A673 (cell line): ENCODE results near the gene TPH2. TPM values are rescaled to one million over a fixed set of nuclear protein-coding genes. Genes with fewer than 3 reads are reported as not detected.

Experiments
- BruUV-seq: library from RNA; stranded (reverse); fragments of 400-500 nt; replicated peaks from 2 replicates; lab custom pipeline; 2021; lab: Mats Ljungman, UMichigan
- CTCF ChIA-PET: fragments of 300-600 bp; sonication (Branson Sonifier 250); formaldehyde crosslinking; loops from one replicate; lab custom pipeline; 2022; ENCODE audit warnings: antibody characterized with exemption; lab: Charles Lee
- POLR2A ChIA-PET: fragments of 300-600 bp; sonication (Branson Sonifier 250); formaldehyde crosslinking; loops from one replicate; lab custom pipeline; 2022; ENCODE audit warnings: antibody characterized with exemption; ENCODE audit not compliant: low non-redundant PET; lab: Charles Lee
- DNase-seq: peaks from one replicate; pipeline ENCODE4 v3.0.0-alpha.2; 2015; ENCODE audit warnings: low spot score
- H3K27ac ChIP-seq: fragments of 200-600 bp; sonication (generic); 2 replicates; pipeline ENCODE4 v1.5.1; 2016; ENCODE audit warnings: mixed run types, low read depth, mild to moderate bottlenecking, mixed read lengths, antibody characterized with exemption, low read length; ENCODE audit not compliant: poor library complexity, severe bottlenecking
- H3K27me3 ChIP-seq: fragments of 200-600 bp; sonication (generic); replicated peaks from 2 replicates; pipeline ENCODE4 v1.6.1; 2017; ENCODE audit warnings: mixed run types, low read depth, mild to moderate bottlenecking, mixed read lengths, antibody characterized with exemption, low read length; ENCODE audit not compliant: insufficient read depth, poor library complexity
- H3K36me3 ChIP-seq: fragments of 200-600 bp; sonication (generic); 2 replicates; pipeline ENCODE4 v1.6.1; 2016; ENCODE audit warnings: mixed run types, mild to moderate bottlenecking, mixed read lengths, antibody characterized with exemption, low read length; ENCODE audit not compliant: insufficient read depth, poor library complexity, severe bottlenecking
- H3K4me1 ChIP-seq: fragments of 200-600 bp; sonication (generic); 2 replicates; pipeline ENCODE4 v1.6.1; 2017; ENCODE audit warnings: mixed run types, mild to moderate bottlenecking, mixed read lengths, antibody characterized with exemption, low read length; ENCODE audit not compliant: insufficient read depth, poor library complexity, severe bottlenecking
- H3K4me3 ChIP-seq: fragments of 200-600 bp; sonication (generic); 2 replicates; pipeline ENCODE4 v1.5.1; 2016; ENCODE audit warnings: low read depth, mixed run types, mild to moderate bottlenecking, mixed read lengths, low read length; ENCODE audit not compliant: poor library complexity, severe bottlenecking
- H3K9me3 ChIP-seq: fragments of 200-600 bp; sonication (generic); 2 replicates; pipeline ENCODE4 v1.6.1; 2016; ENCODE audit warnings: mixed run types, low read depth, mild to moderate bottlenecking, mixed read lengths, antibody characterized with exemption, low read length; ENCODE audit not compliant: poor library complexity, severe bottlenecking
- EZH2 ChIP-seq: fragments of 200-600 bp; sonication (generic); IDR thresholded peaks from 2 replicates; pipeline ENCODE4 v1.6.1; 2017; ENCODE audit warnings: borderline replicate concordance, low read depth, mild to moderate bottlenecking, mixed read lengths, antibody characterized with exemption, low read length; ENCODE audit not compliant: poor library complexity, severe bottlenecking
- intact Hi-C: fragments of 100-400 bp; cut with micrococcal nuclease; formaldehyde crosslinking; loops from one replicate; pipeline ENCODE4 v1.10.0; 2022; ENCODE audit not compliant: unreplicated experiment
- total RNA-seq: library from RNA; stranded (reverse); gene quantifications from 2 replicates; pipeline ENCODE4 v1.2.3, GENCODE V29; 2021
- TF ChIP-seq, protein P1 (sequence below): fragments of 300-800, 200-600 bp; sonication (generic); conservative IDR thresholded peaks from 2 replicates; pipeline ENCODE4 v1.5.1; 2017; ENCODE audit warnings: low read depth, mild to moderate bottlenecking, antibody characterized with exemption, low read length, moderate library complexity, mixed read lengths

The TPH2 gene
- total RNA-seq, 1 experiment from 2014 or later: 0.82 TPM

DNA sequence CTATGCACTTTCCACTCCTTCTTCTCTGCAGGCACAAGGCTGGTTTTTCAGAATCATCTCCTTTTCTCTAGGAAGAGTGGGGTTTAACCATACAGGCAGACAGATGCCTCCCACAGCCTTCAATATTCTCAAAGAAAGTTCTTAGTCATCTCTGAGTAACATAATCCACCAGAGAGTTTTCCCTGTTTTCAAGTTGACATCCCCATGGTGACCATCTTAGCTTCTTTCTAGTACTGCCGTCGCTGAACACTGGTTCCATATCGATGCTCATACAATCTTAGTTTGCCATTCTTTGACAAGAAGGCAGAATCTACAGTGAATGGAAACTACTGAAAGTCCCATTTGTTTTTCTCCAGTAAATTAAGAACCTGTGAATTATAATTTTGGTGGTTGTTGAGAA is 28.6 kb downstream of the TPH2 start:
- peak; percentile 43 for DNase-seq
- Histone ChIP-seq H3K9me3 (no peaks in the 10 kb centered on the region), H3K36me3 (no peaks in the 10 kb centered on the region), H3K4me1 (peaks cover 5% of the 10 kb centered on the region), H3K4me3 (no peak overlapping the region), H3K27ac (no peak overlapping the region), H3K27me3 (no peaks in the 10 kb centered on the region)
- no peak for TF ChIP-seq EZH2
- TF ChIP-seq, protein P1, sequence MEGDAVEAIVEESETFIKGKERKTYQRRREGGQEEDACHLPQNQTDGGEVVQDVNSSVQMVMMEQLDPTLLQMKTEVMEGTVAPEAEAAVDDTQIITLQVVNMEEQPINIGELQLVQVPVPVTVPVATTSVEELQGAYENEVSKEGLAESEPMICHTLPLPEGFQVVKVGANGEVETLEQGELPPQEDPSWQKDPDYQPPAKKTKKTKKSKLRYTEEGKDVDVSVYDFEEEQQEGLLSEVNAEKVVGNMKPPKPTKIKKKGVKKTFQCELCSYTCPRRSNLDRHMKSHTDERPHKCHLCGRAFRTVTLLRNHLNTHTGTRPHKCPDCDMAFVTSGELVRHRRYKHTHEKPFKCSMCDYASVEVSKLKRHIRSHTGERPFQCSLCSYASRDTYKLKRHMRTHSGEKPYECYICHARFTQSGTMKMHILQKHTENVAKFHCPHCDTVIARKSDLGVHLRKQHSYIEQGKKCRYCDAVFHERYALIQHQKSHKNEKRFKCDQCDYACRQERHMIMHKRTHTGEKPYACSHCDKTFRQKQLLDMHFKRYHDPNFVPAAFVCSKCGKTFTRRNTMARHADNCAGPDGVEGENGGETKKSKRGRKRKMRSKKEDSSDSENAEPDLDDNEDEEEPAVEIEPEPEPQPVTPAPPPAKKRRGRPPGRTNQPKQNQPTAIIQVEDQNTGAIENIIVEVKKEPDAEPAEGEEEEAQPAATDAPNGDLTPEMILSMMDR: no peak
- BruUV-seq: no TSS peak
- POLR2A ChIA-PET: no interaction called here
- CTCF ChIA-PET: no interaction called here
- intact Hi-C loops: no loop called here

DNA sequence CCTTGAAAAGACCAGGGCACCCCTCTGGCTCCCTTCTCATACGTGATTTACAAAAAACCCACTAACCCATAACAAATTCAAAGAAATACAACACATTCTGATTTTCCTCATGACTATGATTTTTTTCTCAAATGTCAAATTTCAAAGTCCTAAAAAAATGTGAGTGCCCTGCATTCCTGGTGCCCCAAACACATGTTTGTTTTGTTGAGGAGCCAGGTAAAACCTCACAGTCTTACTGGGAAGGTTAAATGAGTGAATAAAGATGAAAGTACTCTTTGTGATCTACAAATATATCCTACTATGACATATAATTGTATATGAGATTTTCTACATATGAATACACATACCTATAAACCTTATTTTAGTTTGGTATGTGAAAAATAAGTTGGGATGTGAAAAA is 30.7 kb downstream of the TPH2 start:
- Histone ChIP-seq H3K4me1 (peaks cover 5% of the 10 kb centered on the region), H3K27ac (no peak overlapping the region), H3K4me3 (no peak overlapping the region), H3K9me3 (no peaks in the 10 kb centered on the region), H3K27me3 (no peaks in the 10 kb centered on the region), H3K36me3 (no peaks in the 10 kb centered on the region)
- CTCF ChIA-PET: no interaction called here
- TF ChIP-seq EZH2: no peak
- TF ChIP-seq, protein P1: no peak
- POLR2A ChIA-PET: interaction anchor here (0.5 kb wide), 1 partner anchor 12 kb away, joined by 25 read pairs; no protein-coding TSS in a partner anchor
- no peak for DNase-seq
- BruUV-seq: no TSS peak
- intact Hi-C loops: no loop called here

DNA sequence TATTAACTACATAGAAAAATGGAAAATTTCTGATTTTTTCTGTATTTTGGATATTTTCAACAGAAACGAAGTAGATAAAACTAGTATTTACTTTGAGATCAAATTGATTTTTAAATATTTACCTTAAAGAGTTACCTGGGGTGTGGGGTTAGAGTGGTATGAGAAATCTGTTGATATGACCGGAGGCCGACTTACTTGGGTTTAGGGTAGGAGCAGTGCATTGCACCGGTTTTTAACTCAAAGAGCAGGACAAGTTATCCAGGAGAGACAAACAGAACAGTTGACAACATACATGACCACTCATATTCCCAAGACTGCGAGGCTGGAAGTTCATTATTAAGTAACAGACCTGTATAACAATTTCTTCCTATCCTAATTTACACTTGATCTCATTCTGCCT is 31.4 kb downstream of the TPH2 start:
- H3K27ac ChIP-seq: no peak overlapping the region
- DNase-seq: no peak
- peaks cover 5% of the 10 kb centered on the region for H3K4me1 ChIP-seq
- no peak overlapping the region for H3K4me3 ChIP-seq
- H3K9me3 ChIP-seq: no peaks in the 10 kb centered on the region
- CTCF ChIA-PET: no interaction called here
- intact Hi-C loops: no loop called here
- BruUV-seq: no TSS peak
- H3K36me3 ChIP-seq: no peaks in the 10 kb centered on the region
- POLR2A ChIA-PET: interaction anchor here (0.5 kb wide), 1 partner anchor 13 kb away, joined by 25 read pairs; no protein-coding TSS in a partner anchor
- TF ChIP-seq, protein P1: no peak
- TF ChIP-seq EZH2: no peak
- no peaks in the 10 kb centered on the region for H3K27me3 ChIP-seq
